ENCODE measurements around the gene TBC1D5. TPM values are rescaled to one million over a fixed set of nuclear protein-coding genes. Genes with fewer than 3 reads are reported as not detected.

Gene TBC1D5
- total and polyA plus RNA-seq, 2 of the 4 experiments (the other 2 are of a cell fraction) = 16.4 to 57.0 TPM

DNA sequence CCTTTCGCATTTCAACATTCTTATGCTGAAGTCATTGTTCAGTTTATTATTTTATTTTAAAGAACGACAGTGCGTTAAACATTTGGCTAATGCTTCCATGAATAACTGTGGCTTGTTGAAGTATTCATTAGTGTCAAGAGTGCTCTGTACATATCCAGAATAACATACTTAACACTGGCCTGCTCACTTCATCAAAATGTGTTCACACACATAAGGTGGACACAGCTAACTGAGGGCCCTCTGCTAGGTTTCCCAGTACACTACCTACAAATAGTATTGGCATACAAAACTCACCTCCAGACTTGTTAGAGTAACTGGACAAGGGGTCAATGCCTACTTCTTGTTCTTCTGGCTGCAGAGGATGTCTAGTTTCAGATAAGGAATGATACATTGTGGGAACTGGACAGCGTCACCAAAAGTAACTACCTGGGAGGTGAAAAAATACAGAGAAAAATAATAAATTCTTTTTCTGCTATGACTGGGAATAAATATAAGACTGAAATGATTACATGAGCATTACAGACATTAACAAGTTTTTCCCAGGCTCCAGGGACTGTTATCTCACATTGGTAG lies 234.2 kb downstream of the TBC1D5 start:
- no peaks in the 10 kb centered on the region for H3K9me3 ChIP-seq (ENCODE audit: control insufficient read depth, insufficient read depth, low read length)
- H2BK15ac ChIP-seq (ENCODE audit: low read depth, low read length) = no peak overlapping the region
- no peak overlapping the region for H2AK5ac ChIP-seq (ENCODE audit: low read depth, low read length)
- ATAC-seq (ENCODE audit: low read depth) (no peak), DNase-seq (no peak)
- H3K4ac ChIP-seq (ENCODE audit: low read depth, low read length) = no peak overlapping the region
- H2AK9ac ChIP-seq (replicated peaks; ENCODE audit: low read depth, low read length, poor library complexity) = no peak overlapping the region
- no peak for TF ChIP-seq MXI1 (IDR thresholded peaks at IDR 0.05; ENCODE audit: borderline replicate concordance, low read depth, low read length)
- no peak for TF ChIP-seq MAFK (IDR thresholded peaks at IDR 0.05; ENCODE audit: low read depth, low read length)
- no peak for TF ChIP-seq MAZ (IDR thresholded peaks at IDR 0.05; ENCODE audit: borderline replicate concordance, low read depth, low read length)
- no peak for TF ChIP-seq SMC3 (IDR thresholded peaks at IDR 0.05; ENCODE audit: low read depth, low read length)
- no peak for TF ChIP-seq POLR2A (IDR thresholded peaks at IDR 0.05; ENCODE audit: low read depth, low read length)
- no peak for TF ChIP-seq NFE2L2 (IDR thresholded peaks at IDR 0.05; ENCODE audit: low read depth, low read length)
- no peak for TF ChIP-seq RFX5 (IDR thresholded peaks at IDR 0.05; ENCODE audit: low read depth, low read length)
- no peak for TF ChIP-seq CHD1 (IDR thresholded peaks at IDR 0.05; ENCODE audit: low read depth, low read length)
- TF ChIP-seq RCOR1 (IDR thresholded peaks at IDR 0.05; ENCODE audit: insufficient replicate concordance, low read length) = no peak
- TF ChIP-seq, protein P1, sequence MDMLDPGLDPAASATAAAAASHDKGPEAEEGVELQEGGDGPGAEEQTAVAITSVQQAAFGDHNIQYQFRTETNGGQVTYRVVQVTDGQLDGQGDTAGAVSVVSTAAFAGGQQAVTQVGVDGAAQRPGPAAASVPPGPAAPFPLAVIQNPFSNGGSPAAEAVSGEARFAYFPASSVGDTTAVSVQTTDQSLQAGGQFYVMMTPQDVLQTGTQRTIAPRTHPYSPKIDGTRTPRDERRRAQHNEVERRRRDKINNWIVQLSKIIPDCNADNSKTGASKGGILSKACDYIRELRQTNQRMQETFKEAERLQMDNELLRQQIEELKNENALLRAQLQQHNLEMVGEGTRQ (IDR thresholded peaks at IDR 0.05; ENCODE audit: low read depth, low read length) = no peak
- no peak for TF ChIP-seq CEBPB (IDR thresholded peaks at IDR 0.05; ENCODE audit: low read depth, low read length)
- no peak for TF ChIP-seq FOS (IDR thresholded peaks at IDR 0.05; ENCODE audit: low read depth, low read length)
- TF ChIP-seq, protein P2, sequence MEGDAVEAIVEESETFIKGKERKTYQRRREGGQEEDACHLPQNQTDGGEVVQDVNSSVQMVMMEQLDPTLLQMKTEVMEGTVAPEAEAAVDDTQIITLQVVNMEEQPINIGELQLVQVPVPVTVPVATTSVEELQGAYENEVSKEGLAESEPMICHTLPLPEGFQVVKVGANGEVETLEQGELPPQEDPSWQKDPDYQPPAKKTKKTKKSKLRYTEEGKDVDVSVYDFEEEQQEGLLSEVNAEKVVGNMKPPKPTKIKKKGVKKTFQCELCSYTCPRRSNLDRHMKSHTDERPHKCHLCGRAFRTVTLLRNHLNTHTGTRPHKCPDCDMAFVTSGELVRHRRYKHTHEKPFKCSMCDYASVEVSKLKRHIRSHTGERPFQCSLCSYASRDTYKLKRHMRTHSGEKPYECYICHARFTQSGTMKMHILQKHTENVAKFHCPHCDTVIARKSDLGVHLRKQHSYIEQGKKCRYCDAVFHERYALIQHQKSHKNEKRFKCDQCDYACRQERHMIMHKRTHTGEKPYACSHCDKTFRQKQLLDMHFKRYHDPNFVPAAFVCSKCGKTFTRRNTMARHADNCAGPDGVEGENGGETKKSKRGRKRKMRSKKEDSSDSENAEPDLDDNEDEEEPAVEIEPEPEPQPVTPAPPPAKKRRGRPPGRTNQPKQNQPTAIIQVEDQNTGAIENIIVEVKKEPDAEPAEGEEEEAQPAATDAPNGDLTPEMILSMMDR (conservative IDR thresholded peaks at IDR 0.05; ENCODE audit: low read depth, low read length) = no peak
- TF ChIP-seq RAD21 (IDR thresholded peaks at IDR 0.05; ENCODE audit: low read length) = no peak
- TF ChIP-seq BHLHE40 (IDR thresholded peaks at IDR 0.05; ENCODE audit: low read depth, low read length) = no peak
- TF ChIP-seq, protein P3, sequence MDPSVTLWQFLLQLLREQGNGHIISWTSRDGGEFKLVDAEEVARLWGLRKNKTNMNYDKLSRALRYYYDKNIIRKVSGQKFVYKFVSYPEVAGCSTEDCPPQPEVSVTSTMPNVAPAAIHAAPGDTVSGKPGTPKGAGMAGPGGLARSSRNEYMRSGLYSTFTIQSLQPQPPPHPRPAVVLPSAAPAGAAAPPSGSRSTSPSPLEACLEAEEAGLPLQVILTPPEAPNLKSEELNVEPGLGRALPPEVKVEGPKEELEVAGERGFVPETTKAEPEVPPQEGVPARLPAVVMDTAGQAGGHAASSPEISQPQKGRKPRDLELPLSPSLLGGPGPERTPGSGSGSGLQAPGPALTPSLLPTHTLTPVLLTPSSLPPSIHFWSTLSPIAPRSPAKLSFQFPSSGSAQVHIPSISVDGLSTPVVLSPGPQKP (IDR thresholded peaks at IDR 0.05; ENCODE audit: borderline replicate concordance, low read depth, low read length) = no peak
- no peak overlapping the region for H3K9ac ChIP-seq (ENCODE audit: low read depth, low read length)
- no TSS peak for BruUV-seq (replicated peaks)
- CTCF ChIA-PET = no interaction called here
- no peaks in the 10 kb centered on the region for H3K4me1 ChIP-seq (ENCODE audit: control insufficient read depth, insufficient read depth, low read length)
- H3K27me3 ChIP-seq (ENCODE audit: control insufficient read depth, insufficient read depth, low read length) = no peaks in the 10 kb centered on the region
- H4K20me1 ChIP-seq (ENCODE audit: insufficient read depth, low read length) = no peaks in the 10 kb centered on the region
- H3K4me3 ChIP-seq (ENCODE audit: insufficient read depth, low read depth, low read length) = no peak overlapping the region
- in situ Hi-C loops (cut with MboI; ENCODE audit: low sequenced_read_pairs) (no loop called here), dilution Hi-C loops (cut with HindIII; ENCODE audit: low sequenced_read_pairs, unreplicated experiment) (no loop called here), intact Hi-C loops (cut with micrococcal nuclease) (no loop called here)
- H3K56ac ChIP-seq (ENCODE audit: extremely low read depth, insufficient read depth, low read length) = no peak overlapping the region
- no peak overlapping the region; the same call in 1 of the 2 replicates for H3K18ac ChIP-seq (ENCODE audit: low read depth, low read length)
- no peak overlapping the region for H3K14ac ChIP-seq (replicated peaks; ENCODE audit: low read depth, low read length)
- H2BK20ac ChIP-seq (ENCODE audit: low read depth, low read length) = no peak overlapping the region
- H4K8ac ChIP-seq (ENCODE audit: low read depth in 2 of 2, low read length in 2 of 2) = no peak overlapping the region
- no peak overlapping the region for H4K5ac ChIP-seq (ENCODE audit: low read depth, low read length)
- no peak overlapping the region for H2BK5ac ChIP-seq (ENCODE audit: low read depth, low read length, poor library complexity, severe bottlenecking)
- H2AFZ ChIP-seq (replicated peaks; ENCODE audit: low read length, poor library complexity) = no peak overlapping the region
- H3K36me3 ChIP-seq (ENCODE audit: control insufficient read depth, insufficient read depth, low read length) = no peaks in the 10 kb centered on the region
- no peaks in the 10 kb centered on the region for H3K9me1 ChIP-seq (ENCODE audit: insufficient read depth, low read length)
- POLR2A ChIA-PET (ENCODE audit: unreplicated experiment) = no interaction called here
- H2BK120ac ChIP-seq (ENCODE audit: low read depth, low read length) = no peak overlapping the region
- no peaks in the 10 kb centered on the region; a peak in 1 of 4 replicates for H3K79me1 ChIP-seq (ENCODE audit: low read depth in 1 of 2, low read length in 2 of 2)
- WGBS, 2 experiments (ENCODE audit: extremely low coverage in 2 of 2, insufficient read length in 1 of 2) = no CpG with 5 or more reads among the region's 4 CpGs
- no peak overlapping the region for H3K4me2 ChIP-seq (ENCODE audit: low read depth, low read length)
- H3K23ac ChIP-seq (ENCODE audit: low read depth, low read length) = no peak overlapping the region; the same call in 1 of the 2 replicates
- H3K27ac ChIP-seq (ENCODE audit: insufficient read depth, low read length) = no peak overlapping the region
- H4K91ac ChIP-seq (ENCODE audit: insufficient read depth, low read depth, low read length) = no peak overlapping the region

Data from IMR-90 (cell line).